ENCODE results near the gene LRRC61. TPM values are rescaled to one million over a fixed set of nuclear protein-coding genes. Genes with fewer than 3 reads are reported as not detected.

Gene LRRC61
- total and polyA plus RNA-seq, 2 experiments from 2014 or later: 34.7 to 75.2 TPM

- H3K4me3 ChIP-seq: no peak overlapping the region
- Mint-ChIP-seq H3K4me1 (peaks cover 66% of the 10 kb centered on the region), H3K36me3 (ENCODE audit: low read depth) (peaks cover 69% of the 10 kb centered on the region), H3K9me3 (no peaks in the 10 kb centered on the region; the same call in 2 of the 3 replicates), H3K4me3 (no peak overlapping the region), H3K27ac (no peak overlapping the region), H3K27me3 (ENCODE audit: insufficient read depth, low read depth, poor library complexity) (peaks cover 18% of the 10 kb centered on the region)
- TF ChIP-seq ZNF331 (CRISPR knock-in tag; IDR thresholded peaks at IDR 0.05; ENCODE audit: low read depth) (no peak), JUNB (IDR thresholded peaks at IDR 0.05; ENCODE audit: unreplicated experiment) (no peak), ETS1 (IDR thresholded peaks at IDR 0.05) (no peak), STAT1 (IDR thresholded peaks at IDR 0.05; ENCODE audit: unreplicated experiment) (no peak), REST (IDR thresholded peaks at IDR 0.05; ENCODE audit: unreplicated experiment) (no peak), POLR2AphosphoS5 (IDR thresholded peaks at IDR 0.05; ENCODE audit: low read depth) (peak; percentile 19)
- peaks cover 26% of the 10 kb centered on the region for H3K79me2 ChIP-seq (replicated peaks; ENCODE audit: insufficient read depth)
- peaks cover 12% of the 10 kb centered on the region for H3K36me3 ChIP-seq (ENCODE audit: insufficient read depth)
- peaks cover 44% of the 10 kb centered on the region for H3K4me1 ChIP-seq (ENCODE audit: insufficient read depth)
- H3K4me2 ChIP-seq: no peak overlapping the region; the same call in 1 of the 2 replicates
- H4K20me1 ChIP-seq (replicated peaks; ENCODE audit: insufficient read depth): no peaks in the 10 kb centered on the region
- peaks cover 37% of the 10 kb centered on the region for H3F3A ChIP-seq (replicated peaks; ENCODE audit: low read depth)
- H2AFZ ChIP-seq: no peak overlapping the region
- ATAC-seq (no peak), DNase-seq (ENCODE audit: low spot score) (no peak)
- no peaks in the 10 kb centered on the region for H3K9me2 ChIP-seq (ENCODE audit: insufficient read depth)
- 0 out of 2 replicates have a peak overlapping the region, but pooled peaks have one; percentile 39 for H3K27ac ChIP-seq (ENCODE audit: low read depth)
- no peaks in the 10 kb centered on the region for H3K27me3 ChIP-seq (ENCODE audit: insufficient read depth)
Measured at GRCh38 chr7:150332852-150333635, 9.9 kb downstream of the LRRC61 start.

- H3K27ac ChIP-seq (ENCODE audit: low read depth): 0 out of 2 replicates have a peak overlapping the region, but pooled peaks have one; percentile 39
- no peak for ATAC-seq
- H4K20me1 ChIP-seq (replicated peaks; ENCODE audit: insufficient read depth): no peaks in the 10 kb centered on the region
- H3K27me3 ChIP-seq (ENCODE audit: insufficient read depth): no peaks in the 10 kb centered on the region
- Mint-ChIP-seq H3K36me3 (ENCODE audit: low read depth) (peaks cover 67% of the 10 kb centered on the region), H3K4me3 (no peak overlapping the region), H3K4me1 (peaks cover 68% of the 10 kb centered on the region), H3K9me3 (no peaks in the 10 kb centered on the region; the same call in 2 of the 3 replicates), H3K27me3 (ENCODE audit: insufficient read depth, low read depth, poor library complexity) (peaks cover 19% of the 10 kb centered on the region), H3K27ac (no peak overlapping the region)
- peaks cover 26% of the 10 kb centered on the region for H3K79me2 ChIP-seq (replicated peaks; ENCODE audit: insufficient read depth)
- H3K4me3 ChIP-seq: no peak overlapping the region
- H3K4me2 ChIP-seq: no peak overlapping the region
- peaks cover 8% of the 10 kb centered on the region for H3K36me3 ChIP-seq (ENCODE audit: insufficient read depth)
- peaks cover 31% of the 10 kb centered on the region for H3F3A ChIP-seq (replicated peaks; ENCODE audit: low read depth)
- no peak for DNase-seq (ENCODE audit: low spot score)
- H3K9me2 ChIP-seq (ENCODE audit: insufficient read depth): no peaks in the 10 kb centered on the region
- H3K4me1 ChIP-seq (ENCODE audit: insufficient read depth): peaks cover 41% of the 10 kb centered on the region
- TF ChIP-seq CTCF (conservative IDR thresholded peaks at IDR 0.05; ENCODE audit: low read depth in 2 of 2) (no peak), POLR2AphosphoS5 (IDR thresholded peaks at IDR 0.05; ENCODE audit: low read depth) (0 out of 2 replicates have a peak, but pooled peaks have one; percentile 1), CREB1 (CRISPR knock-in tag; IDR thresholded peaks at IDR 0.05; ENCODE audit: low read depth) (no peak), NANOG (IDR thresholded peaks at IDR 0.05; ENCODE audit: borderline replicate concordance) (no peak), ZNF331 (CRISPR knock-in tag; IDR thresholded peaks at IDR 0.05; ENCODE audit: low read depth) (no peak)
- H2AFZ ChIP-seq: no peak overlapping the region
Measured at GRCh38 chr7:150333659-150334058, 10.5 kb downstream of the LRRC61 start.
